Tibial nerve (tissue), 4 donors: ENCODE measurements around the gene PLEKHM2.

Source experiments
- EP300 ChIP-seq, 2 donors: sonication (generic); formaldehyde crosslinking; IDR thresholded peaks; one replicate each; pipeline ENCODE4 v1.6.1; 2017; ENCODE audit warnings: antibody characterized with exemption in 2 of 2, mild to moderate bottlenecking in 1 of 2
- POLR2A ChIP-seq, 2 donors: fragments of 450-650 bp; IDR thresholded peaks; one replicate each; pipeline ENCODE4 v1.6.1; 2017; ENCODE audit warnings: antibody characterized with exemption in 2 of 2, mild to moderate bottlenecking in 2 of 2, moderate library complexity in 2 of 2
- TF ChIP-seq, protein P1 (sequence below), 5 experiments: fragments of 200-600 bp in 3 of 5; fragments of 450-650 bp in 2 of 5; sonication (generic) in 3 of 5; IDR thresholded peaks; one replicate each; pipeline ENCODE4 v1.5.1; 2016 to 2019; ENCODE audit warnings: antibody characterized with exemption in 5 of 5, mild to moderate bottlenecking in 3 of 5, moderate library complexity in 2 of 5

DNA sequence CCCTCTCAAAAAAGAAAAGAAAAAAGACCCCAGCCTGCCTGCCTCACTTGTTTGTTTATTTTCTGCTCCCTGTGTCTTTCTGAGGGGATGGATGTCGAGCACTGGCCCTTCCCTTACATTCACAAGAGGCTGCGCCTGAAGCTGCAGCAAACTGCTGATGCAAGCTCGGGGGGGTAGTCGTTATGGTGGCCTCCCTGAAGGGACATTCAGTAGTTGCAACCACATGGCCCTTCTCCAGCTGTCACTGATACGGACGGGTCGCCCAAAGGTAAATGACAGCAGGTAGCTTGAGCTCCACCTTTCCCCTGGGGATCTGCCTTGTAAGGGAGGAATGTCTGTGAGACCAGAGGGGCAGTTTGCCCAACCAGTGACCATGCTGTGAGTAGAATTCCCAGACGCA lies 17.7 kb downstream of the PLEKHM2 start:
- TF ChIP-seq, protein P1, sequence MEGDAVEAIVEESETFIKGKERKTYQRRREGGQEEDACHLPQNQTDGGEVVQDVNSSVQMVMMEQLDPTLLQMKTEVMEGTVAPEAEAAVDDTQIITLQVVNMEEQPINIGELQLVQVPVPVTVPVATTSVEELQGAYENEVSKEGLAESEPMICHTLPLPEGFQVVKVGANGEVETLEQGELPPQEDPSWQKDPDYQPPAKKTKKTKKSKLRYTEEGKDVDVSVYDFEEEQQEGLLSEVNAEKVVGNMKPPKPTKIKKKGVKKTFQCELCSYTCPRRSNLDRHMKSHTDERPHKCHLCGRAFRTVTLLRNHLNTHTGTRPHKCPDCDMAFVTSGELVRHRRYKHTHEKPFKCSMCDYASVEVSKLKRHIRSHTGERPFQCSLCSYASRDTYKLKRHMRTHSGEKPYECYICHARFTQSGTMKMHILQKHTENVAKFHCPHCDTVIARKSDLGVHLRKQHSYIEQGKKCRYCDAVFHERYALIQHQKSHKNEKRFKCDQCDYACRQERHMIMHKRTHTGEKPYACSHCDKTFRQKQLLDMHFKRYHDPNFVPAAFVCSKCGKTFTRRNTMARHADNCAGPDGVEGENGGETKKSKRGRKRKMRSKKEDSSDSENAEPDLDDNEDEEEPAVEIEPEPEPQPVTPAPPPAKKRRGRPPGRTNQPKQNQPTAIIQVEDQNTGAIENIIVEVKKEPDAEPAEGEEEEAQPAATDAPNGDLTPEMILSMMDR (IDR thresholded peaks at IDR 0.05) = no peak
- no peak for TF ChIP-seq POLR2A (IDR thresholded peaks at IDR 0.05)
- no peak for TF ChIP-seq EP300 (IDR thresholded peaks at IDR 0.05)
